RWPE2 (cell line): ENCODE data around the gene PID1.
"Not testable (repeated sequence)": the region's sequence is repeated elsewhere in the genome, so short reads cannot be mapped to it uniquely, and the experiment has no call there.

Experiments
- ATAC-seq: fragments of 200-7000 bp; cut with Tn5 transposase; 3 replicates; pipeline ENCODE4 v1.9.1; 2021; ENCODE audit warnings: low read depth
- DNase-seq: peaks from one replicate; pipeline ENCODE4 v3.0.0-alpha.2; 2020; ENCODE audit warnings: low spot score
- H3K27ac ChIP-seq: fragments of 450-650 bp; 2 replicates; pipeline ENCODE4 v1.5.1; 2017; ENCODE audit warnings: mild to moderate bottlenecking; ENCODE audit not compliant: poor library complexity, severe bottlenecking
- H3K27me3 ChIP-seq: fragments of 250-450 bp; sonication (Bioruptor Pico); 2 replicates; pipeline ENCODE4 v1.5.1; 2021; ENCODE audit warnings: mild to moderate bottlenecking, moderate library complexity; ENCODE audit not compliant: insufficient read depth, poor library complexity, severe bottlenecking
- H3K36me3 ChIP-seq: fragments of 250-450 bp; sonication (Bioruptor Pico); 2 replicates; pipeline ENCODE4 v1.5.1; 2020; ENCODE audit warnings: low read depth, mild to moderate bottlenecking, moderate library complexity
- H3K4me1 ChIP-seq: fragments of 250-450 bp; sonication (Bioruptor Pico); 2 replicates; pipeline ENCODE4 v1.5.1; 2021; ENCODE audit warnings: mild to moderate bottlenecking, moderate library complexity; ENCODE audit not compliant: insufficient read depth, poor library complexity, severe bottlenecking
- H3K4me3 ChIP-seq: fragments of 250-450 bp; sonication (Bioruptor Pico); 2 replicates; pipeline ENCODE4 v1.5.1; 2021; ENCODE audit warnings: mild to moderate bottlenecking, moderate library complexity; ENCODE audit not compliant: severe bottlenecking
- H3K9me3 ChIP-seq: fragments of 250-450 bp; sonication (Bioruptor Pico); 2 replicates; pipeline ENCODE4 v1.5.1; 2021; ENCODE audit warnings: mild to moderate bottlenecking, moderate library complexity; ENCODE audit not compliant: severe bottlenecking
- TF ChIP-seq, protein P1 (sequence below): fragments of 450-650 bp; IDR thresholded peaks from one replicate; pipeline ENCODE4 v1.5.1; 2017; ENCODE audit warnings: mild to moderate bottlenecking, moderate library complexity; ENCODE audit not compliant: poor library complexity, severe bottlenecking

The PID1 gene

DNA sequence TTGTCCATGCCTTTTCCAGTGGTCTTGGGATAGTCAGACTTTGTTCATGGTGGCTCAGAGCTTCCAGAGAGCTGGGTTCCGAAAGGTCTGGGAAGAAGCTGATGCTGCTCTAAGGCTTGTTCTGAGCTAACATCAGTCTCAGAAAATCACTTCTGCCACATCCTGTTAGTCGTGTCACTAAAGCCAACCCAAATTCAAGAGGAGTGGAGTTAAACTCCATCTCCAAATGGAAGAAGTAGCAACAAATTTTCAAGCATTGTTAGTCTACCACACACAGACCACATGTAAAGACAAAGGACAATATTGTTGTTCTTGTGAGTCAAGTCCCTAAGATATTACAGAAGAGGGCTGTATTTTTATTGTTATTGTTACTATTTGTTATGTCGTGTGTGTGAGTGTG is 77.8 kb downstream of the PID1 start:
- DNase-seq (no peak), ATAC-seq (no peak)
- no peak overlapping the region for H3K27ac ChIP-seq
- H3K36me3 ChIP-seq, result no peaks in the 10 kb centered on the region
- TF ChIP-seq, protein P1, sequence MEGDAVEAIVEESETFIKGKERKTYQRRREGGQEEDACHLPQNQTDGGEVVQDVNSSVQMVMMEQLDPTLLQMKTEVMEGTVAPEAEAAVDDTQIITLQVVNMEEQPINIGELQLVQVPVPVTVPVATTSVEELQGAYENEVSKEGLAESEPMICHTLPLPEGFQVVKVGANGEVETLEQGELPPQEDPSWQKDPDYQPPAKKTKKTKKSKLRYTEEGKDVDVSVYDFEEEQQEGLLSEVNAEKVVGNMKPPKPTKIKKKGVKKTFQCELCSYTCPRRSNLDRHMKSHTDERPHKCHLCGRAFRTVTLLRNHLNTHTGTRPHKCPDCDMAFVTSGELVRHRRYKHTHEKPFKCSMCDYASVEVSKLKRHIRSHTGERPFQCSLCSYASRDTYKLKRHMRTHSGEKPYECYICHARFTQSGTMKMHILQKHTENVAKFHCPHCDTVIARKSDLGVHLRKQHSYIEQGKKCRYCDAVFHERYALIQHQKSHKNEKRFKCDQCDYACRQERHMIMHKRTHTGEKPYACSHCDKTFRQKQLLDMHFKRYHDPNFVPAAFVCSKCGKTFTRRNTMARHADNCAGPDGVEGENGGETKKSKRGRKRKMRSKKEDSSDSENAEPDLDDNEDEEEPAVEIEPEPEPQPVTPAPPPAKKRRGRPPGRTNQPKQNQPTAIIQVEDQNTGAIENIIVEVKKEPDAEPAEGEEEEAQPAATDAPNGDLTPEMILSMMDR, result no peak
- H3K27me3 ChIP-seq, result no peaks in the 10 kb centered on the region
- no peak overlapping the region for H3K4me3 ChIP-seq
- no peaks in the 10 kb centered on the region for H3K4me1 ChIP-seq
- no peaks in the 10 kb centered on the region for H3K9me3 ChIP-seq

DNA sequence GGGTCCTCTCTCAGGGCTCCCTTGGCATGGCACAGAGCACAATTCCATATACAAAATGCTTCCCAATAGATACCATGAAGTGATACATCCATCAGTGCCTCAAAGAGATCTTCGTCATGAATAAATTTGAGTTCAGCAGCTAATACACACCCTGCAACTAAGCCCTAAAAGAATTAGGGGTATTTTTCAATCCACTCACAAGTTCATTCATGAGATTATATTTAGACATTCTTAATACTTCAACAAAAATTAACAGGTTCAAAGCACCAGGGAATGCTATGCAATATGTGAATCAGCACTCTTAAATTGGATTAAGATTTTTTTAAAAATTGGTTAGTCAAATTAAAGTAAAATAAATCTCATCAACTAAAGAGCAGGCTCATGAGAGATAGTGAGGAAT is 79.7 kb downstream of the PID1 start:
- Histone ChIP-seq H3K4me3 (no peak overlapping the region), H3K27ac (no peak overlapping the region), H3K9me3 (no peaks in the 10 kb centered on the region), H3K27me3 (no peaks in the 10 kb centered on the region), H3K4me1 (no peaks in the 10 kb centered on the region), H3K36me3 (no peaks in the 10 kb centered on the region)
- TF ChIP-seq, protein P1, result no peak
- DNase-seq (no peak), ATAC-seq (no peak)

DNA sequence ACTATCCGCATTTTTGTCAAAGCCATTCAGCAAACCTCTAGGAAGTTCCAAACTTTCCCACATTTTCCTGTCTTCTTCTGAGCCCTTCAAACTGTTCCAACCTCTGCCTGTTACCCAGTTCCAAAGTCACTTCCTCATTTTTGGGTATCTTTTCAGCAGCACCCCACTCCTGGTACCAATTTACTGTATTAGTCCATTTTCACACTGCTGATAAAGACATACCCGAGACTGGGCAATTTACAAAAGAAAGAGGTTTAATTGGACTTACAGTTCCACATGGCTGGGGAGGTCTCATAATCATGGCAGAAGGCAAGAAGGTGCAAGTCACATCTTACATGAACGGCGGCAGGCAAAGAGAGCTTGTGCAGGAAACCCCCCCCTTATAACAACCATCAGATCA is 84.0 kb downstream of the PID1 start:
- not testable (repeated sequence) for H3K27me3 ChIP-seq, DNase-seq, ATAC-seq, H3K9me3 ChIP-seq, H3K27ac ChIP-seq, H3K4me1 ChIP-seq, H3K36me3 ChIP-seq, H3K4me3 ChIP-seq

DNA sequence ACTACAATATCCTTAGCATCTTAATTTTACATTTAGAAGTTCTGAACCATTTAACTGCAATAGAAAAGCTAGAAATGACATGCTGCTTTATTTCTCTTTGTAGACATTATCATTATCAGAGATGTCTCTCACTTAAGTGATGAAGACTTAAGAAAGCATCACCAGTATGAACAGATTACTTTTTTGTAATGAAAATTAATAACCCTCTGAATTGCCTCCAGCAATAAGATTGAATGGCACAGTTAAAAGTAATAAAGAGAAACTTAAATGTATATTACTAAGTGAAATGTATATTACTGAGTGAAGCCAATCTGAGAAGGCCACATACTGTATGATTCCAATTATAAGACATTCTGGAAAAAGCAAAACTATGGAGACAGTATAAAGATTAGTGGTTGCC is 89.4 kb downstream of the PID1 start:
- DNase-seq, result no peak
- no peaks in the 10 kb centered on the region for H3K4me1 ChIP-seq
- no peak overlapping the region for H3K4me3 ChIP-seq
- no peak overlapping the region for H3K27ac ChIP-seq
- TF ChIP-seq, protein P1, result no peak
- no peaks in the 10 kb centered on the region for H3K9me3 ChIP-seq
- H3K27me3 ChIP-seq, result no peaks in the 10 kb centered on the region
- no peak for ATAC-seq
- H3K36me3 ChIP-seq, result no peaks in the 10 kb centered on the region

DNA sequence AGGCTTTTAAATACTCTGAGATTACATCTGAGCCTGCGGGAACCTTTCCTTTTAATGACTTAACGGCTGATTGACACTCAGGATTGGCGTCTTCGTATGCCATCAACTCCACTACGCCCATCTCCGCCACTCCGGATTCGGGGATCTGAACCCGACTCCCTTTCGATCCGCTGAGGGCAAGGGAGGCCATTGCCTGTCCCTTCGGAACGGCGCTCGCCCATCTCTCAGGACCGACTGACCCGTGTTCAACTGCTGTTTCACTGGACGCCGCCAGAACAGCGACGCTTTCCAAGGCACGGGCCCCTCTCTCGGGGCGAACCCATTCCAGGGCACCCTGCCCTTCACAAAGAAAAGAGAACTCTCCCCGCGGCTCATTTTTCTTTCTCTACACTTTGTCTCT is 90.4 kb downstream of the PID1 start:
- Histone ChIP-seq H3K4me1 (peaks cover 2% of the 10 kb centered on the region), H3K9me3 (no peaks in the 10 kb centered on the region), H3K4me3 (no peak overlapping the region), H3K27me3 (no peaks in the 10 kb centered on the region), H3K36me3 (no peaks in the 10 kb centered on the region), H3K27ac (no peak overlapping the region)
- ATAC-seq (no peak), DNase-seq (no peak)
- TF ChIP-seq, protein P1, result no peak

DNA sequence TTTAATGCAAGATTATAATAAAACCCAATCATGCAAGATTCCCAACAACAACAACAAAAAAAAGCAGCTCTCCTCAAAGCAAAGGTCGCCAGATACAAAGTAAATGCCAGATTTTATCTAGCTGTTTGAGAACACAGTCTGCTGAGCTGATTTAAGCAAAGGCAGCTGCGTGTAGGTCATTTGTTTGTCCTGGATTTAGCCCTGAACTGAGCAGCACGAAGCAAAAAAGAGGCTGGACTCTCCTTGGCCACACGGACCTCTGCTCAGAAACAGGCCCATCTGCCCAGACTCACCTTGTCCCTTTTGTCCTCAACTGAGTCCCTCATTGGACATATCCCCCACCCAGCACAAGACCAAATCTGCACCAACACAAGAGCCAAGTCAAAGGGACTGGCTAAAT is 91.5 kb downstream of the PID1 start:
- peaks cover 6% of the 10 kb centered on the region for H3K4me1 ChIP-seq

More for the DNA sequence above, 91.5 kb downstream of the PID1 start:
- Histone ChIP-seq H3K27ac (no peak overlapping the region), H3K27me3 (no peaks in the 10 kb centered on the region), H3K9me3 (no peaks in the 10 kb centered on the region), H3K36me3 (no peaks in the 10 kb centered on the region), H3K4me3 (no peak overlapping the region)
- no peak for DNase-seq
- TF ChIP-seq, protein P1, result no peak
- ATAC-seq, result no peak
